Neuron (in vitro differentiated cells): Measurements from ENCODE around the gene SLC4A7.
"Not testable (repeated sequence)": the region's sequence is repeated elsewhere in the genome, so short reads cannot be mapped to it uniquely, and the experiment has no call there.

ENCODE experiments used
- H2AFZ ChIP-seq: one replicate; pipeline ENCODE4 v1.6.1; 2013; ENCODE audit warnings: low read depth, mild to moderate bottlenecking, inconsistent platforms, low read length, moderate library complexity
- H3K27me3 ChIP-seq: one replicate; pipeline ENCODE4 v1.6.1; 2013; ENCODE audit warnings: low read length; ENCODE audit not compliant: insufficient read depth
- H3K36me3 ChIP-seq: one replicate; pipeline ENCODE4 v1.6.1; 2013; ENCODE audit warnings: low read length; ENCODE audit not compliant: insufficient read depth
- H3K4me1 ChIP-seq: one replicate; pipeline ENCODE4 v1.6.1; 2013; ENCODE audit warnings: low read length; ENCODE audit not compliant: insufficient read depth
- H3K4me3 ChIP-seq: 2 replicates; pipeline ENCODE4 v1.5.1; 2013; ENCODE audit warnings: mild to moderate bottlenecking, low read length, moderate library complexity
- H3K9me3 ChIP-seq: one replicate; pipeline ENCODE4 v1.6.1; 2013; ENCODE audit warnings: low read length

The SLC4A7 gene

GRCh38 chr3:27335571-27335970, 148.6 kb downstream of the SLC4A7 start:
- Histone ChIP-seq H2AFZ (no peak overlapping the region), H3K9me3 (no peaks in the 10 kb centered on the region), H3K27me3 (no peaks in the 10 kb centered on the region), H3K4me1 (no peaks in the 10 kb centered on the region), H3K36me3 (no peaks in the 10 kb centered on the region), H3K4me3 (no peak overlapping the region)

- H3K4me1 ChIP-seq = no peaks in the 10 kb centered on the region
- H3K4me3 ChIP-seq = no peak overlapping the region
These were observed 150.3 kb downstream of the SLC4A7 start for GRCh38 chr3:27333843-27334242.

GRCh38 chr3:27328982-27329762, 155.0 kb downstream of the SLC4A7 start:
- H2AFZ ChIP-seq, H3K36me3 ChIP-seq, H3K9me3 ChIP-seq, H3K27me3 ChIP-seq, H3K4me3 ChIP-seq, H3K4me1 ChIP-seq: not testable (repeated sequence)

More at GRCh38 chr3:27333843-27334242, 150.3 kb downstream of the SLC4A7 start:
- no peaks in the 10 kb centered on the region for H3K36me3 ChIP-seq
- no peaks in the 10 kb centered on the region for H3K27me3 ChIP-seq
- H3K9me3 ChIP-seq = no peaks in the 10 kb centered on the region
- no peak overlapping the region for H2AFZ ChIP-seq

GRCh38 chr3:27326629-27327545, 157.3 kb downstream of the SLC4A7 start:
- Histone ChIP-seq H3K27me3 (no peaks in the 10 kb centered on the region), H3K4me1 (no peaks in the 10 kb centered on the region), H3K4me3 (no peak overlapping the region), H3K36me3 (no peaks in the 10 kb centered on the region), H3K9me3 (no peaks in the 10 kb centered on the region), H2AFZ (no peak overlapping the region)

- Histone ChIP-seq H3K4me3 (no peak overlapping the region), H2AFZ (no peak overlapping the region), H3K27me3 (no peaks in the 10 kb centered on the region), H3K9me3 (no peaks in the 10 kb centered on the region), H3K36me3 (no peaks in the 10 kb centered on the region), H3K4me1 (no peaks in the 10 kb centered on the region)
These were observed 158.0 kb downstream of the SLC4A7 start for GRCh38 chr3:27326202-27326601.

GRCh38 chr3:27325419-27325818, 158.8 kb downstream of the SLC4A7 start:
- no peaks in the 10 kb centered on the region for H3K4me1 ChIP-seq
- H3K27me3 ChIP-seq = no peaks in the 10 kb centered on the region
- H3K9me3 ChIP-seq = no peaks in the 10 kb centered on the region
- H3K4me3 ChIP-seq = no peak overlapping the region
- no peak overlapping the region for H2AFZ ChIP-seq
- no peaks in the 10 kb centered on the region for H3K36me3 ChIP-seq

- H3K4me3 ChIP-seq = no peak overlapping the region
- H3K36me3 ChIP-seq = no peaks in the 10 kb centered on the region
- H2AFZ ChIP-seq = no peak overlapping the region
- H3K4me1 ChIP-seq = no peaks in the 10 kb centered on the region
- no peaks in the 10 kb centered on the region for H3K9me3 ChIP-seq
- H3K27me3 ChIP-seq = no peaks in the 10 kb centered on the region
These were observed 159.5 kb downstream of the SLC4A7 start for GRCh38 chr3:27324686-27325085.

GRCh38 chr3:27323087-27323570, 161.1 kb downstream of the SLC4A7 start:
- Histone ChIP-seq H3K27me3 (no peaks in the 10 kb centered on the region), H3K4me1 (no peaks in the 10 kb centered on the region), H2AFZ (no peak overlapping the region), H3K36me3 (no peaks in the 10 kb centered on the region), H3K9me3 (no peaks in the 10 kb centered on the region), H3K4me3 (no peak overlapping the region)
